CD14-positive monocyte (primary cell): ENCODE results near the gene UNKL. TPM values are rescaled to one million over a fixed set of nuclear protein-coding genes. Genes with fewer than 3 reads are reported as not detected.

Source experiments
- DNase-seq, 3 donors: peaks; one replicate each; pipeline ENCODE4 v3.0.0-alpha.2; 2011 to 2022
- H2AFZ ChIP-seq: 2 replicates; pipeline ENCODE4 v1.6.0; 2012; ENCODE audit warnings: mild to moderate bottlenecking, low read depth, low read length, inconsistent platforms; ENCODE audit not compliant: insufficient read depth, poor library complexity, severe bottlenecking
- H3K27ac ChIP-seq, 2 donors: 1 replicate in 1 of 2; 2 replicates in 1 of 2; pipeline ENCODE4 v1.5.1; 2012 to 2013; ENCODE audit warnings: low read length in 2 of 2, control low read depth in 1 of 2, inconsistent platforms in 1 of 2, low read depth in 1 of 2, mild to moderate bottlenecking in 1 of 2
- H3K27me3 ChIP-seq, 2 donors: one replicate each; pipeline versions ENCODE4 v1.6.0 to v1.6.1; 2011 to 2013; ENCODE audit warnings: low read length in 2 of 2; ENCODE audit not compliant: control insufficient read depth in 2 of 2, insufficient read depth in 2 of 2
- H3K36me3 ChIP-seq, 2 donors: replicated peaks in 1 of 2; 1 replicate in 1 of 2; 2 replicates in 1 of 2; pipeline versions ENCODE4 v1.5.1 to v1.6.1; 2012 to 2013; ENCODE audit warnings: low read length in 2 of 2, control low read depth in 1 of 2, inconsistent platforms in 1 of 2, mild to moderate bottlenecking in 1 of 2; ENCODE audit not compliant: insufficient read depth in 2 of 2, control insufficient read depth in 1 of 2
- H3K4me1 ChIP-seq, 2 donors: 1 replicate in 1 of 2; 2 replicates in 1 of 2; pipeline versions ENCODE4 v1.5.1 to v1.6.1; 2012 to 2013; ENCODE audit warnings: low read length in 2 of 2, control low read depth in 1 of 2, inconsistent platforms in 1 of 2, mild to moderate bottlenecking in 1 of 2, moderate library complexity in 1 of 2; ENCODE audit not compliant: insufficient read depth in 2 of 2, control insufficient read depth in 1 of 2
- H3K4me2 ChIP-seq: replicated peaks from 2 replicates; pipeline ENCODE3; 2012; ENCODE audit warnings: low read length, moderate library complexity, mild to moderate bottlenecking; ENCODE audit not compliant: poor library complexity, severe bottlenecking; ENCODE audit errors: extremely low read depth
- H3K4me3 ChIP-seq, 3 experiments: fragments of 200-600 bp in 1 of 3; sonication (generic) in 1 of 3; replicated peaks in 1 of 3; 1 replicate in 2 of 3; 2 replicates in 1 of 3; pipeline ENCODE4 v1.5.1; 2011 to 2013; ENCODE audit warnings: low read length in 3 of 3, mild to moderate bottlenecking in 3 of 3, control low read depth in 2 of 3, low read depth in 2 of 3, inconsistent platforms in 1 of 3, moderate library complexity in 1 of 3
- H3K79me2 ChIP-seq: 2 replicates; pipeline ENCODE4 v1.6.0; 2012; ENCODE audit warnings: mild to moderate bottlenecking, control low read depth, inconsistent platforms, low read length, moderate library complexity; ENCODE audit not compliant: insufficient read depth
- H3K9ac ChIP-seq: 2 replicates; pipeline ENCODE4 v1.6.0; 2017; ENCODE audit warnings: low read length, mild to moderate bottlenecking; ENCODE audit not compliant: insufficient read depth, poor library complexity, severe bottlenecking
- H3K9me3 ChIP-seq, 2 donors: replicated peaks in 1 of 2; 1 replicate in 1 of 2; 2 replicates in 1 of 2; pipeline versions ENCODE4 v1.5.1 to v1.6.1; 2012 to 2013; ENCODE audit warnings: low read length in 2 of 2, control low read depth in 1 of 2; ENCODE audit not compliant: control insufficient read depth in 1 of 2, insufficient read depth in 1 of 2
- H4K20me1 ChIP-seq: 2 replicates; pipeline ENCODE4 v1.6.0; 2012; ENCODE audit warnings: mild to moderate bottlenecking, low read length, control low read depth, moderate library complexity; ENCODE audit not compliant: insufficient read depth
- H3K27ac Mint-ChIP-seq, 7 donors: one replicate each; pipeline ENCODE4 v1.8.0; 2020; ENCODE audit warnings: mild to moderate bottlenecking in 7 of 7, mixed read lengths in 7 of 7, moderate library complexity in 6 of 7, inconsistent platforms in 2 of 7
- H3K27me3 Mint-ChIP-seq, 3 donors: one replicate each; pipeline ENCODE4 v1.8.0; 2021 to 2022; ENCODE audit warnings: low read depth in 3 of 3, mild to moderate bottlenecking in 3 of 3, mixed read lengths in 3 of 3, moderate library complexity in 3 of 3, inconsistent platforms in 1 of 3
- H3K36me3 Mint-ChIP-seq, 2 donors: one replicate each; pipeline ENCODE4 v1.8.0; 2020; ENCODE audit warnings: mixed read lengths in 2 of 2, inconsistent platforms in 1 of 2, mild to moderate bottlenecking in 1 of 2
- H3K4me1 Mint-ChIP-seq: one replicate; pipeline ENCODE4 v1.8.0; 2020; ENCODE audit warnings: mild to moderate bottlenecking, mixed read lengths
- H3K4me3 Mint-ChIP-seq, 2 donors: one replicate each; pipeline ENCODE4 v1.8.0; 2020; ENCODE audit warnings: mild to moderate bottlenecking in 2 of 2, mixed read lengths in 2 of 2, moderate library complexity in 1 of 2
- H3K9me3 Mint-ChIP-seq, 7 donors: one replicate each; pipeline ENCODE4 v1.8.0; 2020 to 2022; ENCODE audit warnings: mixed read lengths in 7 of 7, mild to moderate bottlenecking in 6 of 7, moderate library complexity in 6 of 7, inconsistent platforms in 2 of 7
- WGBS: methylation state at CpG from one replicate; pipeline ENCODE4 v1.1.5; 2013; ENCODE audit warnings: missing lambda C conversion rate; ENCODE audit not compliant: insufficient coverage; 5-methylcytosine and 5-hydroxymethylcytosine counted together
- intact Hi-C, 2 donors: fragments of 100-400 bp; cut with micrococcal nuclease; formaldehyde crosslinking; loops; one replicate each; pipeline versions ENCODE4 v1.15.0 to v1.15.1; 2023
- polyA plus RNA-seq, 3 donors: library from polyadenylated mRNA; depleted of rRNA in 1 of 3; unstranded in 2 of 3; stranded (reverse) in 1 of 3; fragments of 300-500 nt in 2 of 3; fragments of >200 nt in 1 of 3; fragmentation: Illumina TruSeq in 2 of 3; gene quantifications; 1 replicate in 2 of 3; 2 replicates in 1 of 3; pipeline ENCODE4 v1.2.3, GENCODE V29; 2012 to 2021
- TF ChIP-seq, protein P1 (sequence below): fragments of 200-600 bp; IDR thresholded peaks from one replicate; pipeline ENCODE4 v1.8.0; 2022; ENCODE audit warnings: antibody characterized with exemption, mild to moderate bottlenecking

Gene UNKL
- polyA plus RNA-seq, 3 donors = 1.2 to 19.9 (median 2.2) TPM

DNA sequence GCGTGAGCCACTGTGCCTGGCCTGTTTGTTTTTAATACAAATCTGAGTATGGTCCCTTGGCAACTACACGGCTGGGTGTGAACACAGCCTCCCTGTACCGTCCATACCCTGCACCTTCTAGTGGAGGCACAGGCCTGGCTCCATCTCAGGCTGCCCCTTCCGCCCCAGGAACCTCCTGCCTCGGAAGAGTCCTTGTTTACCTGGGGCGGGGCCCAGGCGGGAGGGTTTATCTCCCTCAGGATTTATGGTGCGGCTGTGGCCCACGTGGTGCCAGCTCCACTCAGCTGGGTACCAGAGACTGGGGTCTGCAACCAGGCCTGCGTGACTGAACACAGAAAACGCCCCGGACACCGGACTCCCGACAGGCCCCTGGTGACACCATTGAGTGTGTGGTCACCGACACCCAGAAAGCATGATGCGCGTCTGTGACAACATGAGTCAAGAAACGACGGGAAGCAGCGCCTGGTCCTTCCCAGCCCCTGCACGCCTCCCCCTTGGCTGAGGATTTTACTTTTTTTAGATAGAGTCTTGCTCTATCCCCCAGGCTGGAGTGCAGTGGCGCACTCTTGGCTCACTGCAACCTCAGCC is 19.0 kb downstream of the UNKL start:
- Mint-ChIP-seq H3K4me3 (no peak overlapping the region), H3K27ac (no peak overlapping the region), H3K4me1 (no peaks in the 10 kb centered on the region), H3K27me3 (peaks cover 0 to 3% (median 0%) of the 10 kb centered on the region in 3 donors), H3K36me3 (peaks cover 58 to 84% of the 10 kb centered on the region in 2 donors), H3K9me3 (no peaks in the 10 kb centered on the region)
- Histone ChIP-seq H3K27me3 (no peaks in the 10 kb centered on the region), H3K79me2 (no peaks in the 10 kb centered on the region), H3K9ac (no peak overlapping the region), H3K9me3 (no peaks in the 10 kb centered on the region), H3K36me3 (peaks cover 78 to 91% of the 10 kb centered on the region in 2 donors), H3K4me3 (no peak overlapping the region), H3K4me1 (no peaks in the 10 kb centered on the region), H2AFZ (no peak overlapping the region), H4K20me1 (peaks cover 34% of the 10 kb centered on the region), H3K4me2 (no peak overlapping the region), H3K27ac (no peak overlapping the region)
- DNase-seq = no peak
- WGBS = 95% methylated on average over 21 of the region's 22 CpGs
- TF ChIP-seq, protein P1, sequence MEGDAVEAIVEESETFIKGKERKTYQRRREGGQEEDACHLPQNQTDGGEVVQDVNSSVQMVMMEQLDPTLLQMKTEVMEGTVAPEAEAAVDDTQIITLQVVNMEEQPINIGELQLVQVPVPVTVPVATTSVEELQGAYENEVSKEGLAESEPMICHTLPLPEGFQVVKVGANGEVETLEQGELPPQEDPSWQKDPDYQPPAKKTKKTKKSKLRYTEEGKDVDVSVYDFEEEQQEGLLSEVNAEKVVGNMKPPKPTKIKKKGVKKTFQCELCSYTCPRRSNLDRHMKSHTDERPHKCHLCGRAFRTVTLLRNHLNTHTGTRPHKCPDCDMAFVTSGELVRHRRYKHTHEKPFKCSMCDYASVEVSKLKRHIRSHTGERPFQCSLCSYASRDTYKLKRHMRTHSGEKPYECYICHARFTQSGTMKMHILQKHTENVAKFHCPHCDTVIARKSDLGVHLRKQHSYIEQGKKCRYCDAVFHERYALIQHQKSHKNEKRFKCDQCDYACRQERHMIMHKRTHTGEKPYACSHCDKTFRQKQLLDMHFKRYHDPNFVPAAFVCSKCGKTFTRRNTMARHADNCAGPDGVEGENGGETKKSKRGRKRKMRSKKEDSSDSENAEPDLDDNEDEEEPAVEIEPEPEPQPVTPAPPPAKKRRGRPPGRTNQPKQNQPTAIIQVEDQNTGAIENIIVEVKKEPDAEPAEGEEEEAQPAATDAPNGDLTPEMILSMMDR = no peak
- intact Hi-C loops = no loop called here

DNA sequence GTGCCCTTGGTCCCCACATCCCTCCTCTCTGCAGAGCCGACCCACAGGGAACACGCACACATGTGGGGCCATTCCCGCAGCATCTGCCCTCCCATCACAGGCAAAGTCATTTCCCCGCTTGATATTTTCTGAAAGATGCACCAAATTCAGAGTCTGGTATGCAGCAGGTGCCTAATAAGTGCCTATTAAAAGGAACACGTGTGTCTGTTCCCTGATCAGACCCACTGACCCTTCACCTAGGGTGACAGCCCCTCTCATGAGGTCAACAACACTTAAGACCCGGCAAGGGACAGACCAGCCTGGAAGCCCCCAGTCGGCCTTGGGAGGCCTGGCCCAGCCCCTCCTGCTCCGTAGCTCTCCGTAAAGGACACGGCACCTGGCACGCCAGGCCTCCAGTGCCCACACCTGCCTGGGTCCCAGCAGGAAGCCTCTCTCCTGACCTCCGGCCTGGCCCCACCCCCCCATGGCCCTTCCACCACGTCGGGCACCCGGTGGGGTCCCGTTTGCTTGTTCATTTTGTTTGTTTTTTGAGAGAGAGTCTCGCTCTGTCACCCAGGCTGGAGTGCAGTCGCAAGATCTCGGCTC is 20.0 kb downstream of the UNKL start:
- no peak overlapping the region for H2AFZ ChIP-seq
- WGBS = 96% methylated on average over 11 of the region's 19 CpGs

More for the DNA sequence above, 20.0 kb downstream of the UNKL start:
- peaks cover 83 to 92% of the 10 kb centered on the region in 2 donors for H3K36me3 ChIP-seq
- no peak for DNase-seq
- no peak overlapping the region for H3K9ac ChIP-seq
- Mint-ChIP-seq H3K27ac (no peak overlapping the region), H3K36me3 (peaks cover 61 to 84% of the 10 kb centered on the region in 2 donors), H3K9me3 (no peaks in the 10 kb centered on the region), H3K4me1 (no peaks in the 10 kb centered on the region), H3K27me3 (peaks cover 0 to 3% (median 0%) of the 10 kb centered on the region in 3 donors), H3K4me3 (no peak overlapping the region)
- TF ChIP-seq, protein P1 = no peak
- intact Hi-C loops = no loop called here
- H3K4me1 ChIP-seq = no peaks in the 10 kb centered on the region
- no peaks in the 10 kb centered on the region for H3K27me3 ChIP-seq
- no peak overlapping the region for H3K4me2 ChIP-seq
- H3K4me3 ChIP-seq = no peak overlapping the region
- no peak overlapping the region for H3K27ac ChIP-seq
- H3K9me3 ChIP-seq = no peaks in the 10 kb centered on the region
- no peaks in the 10 kb centered on the region for H3K79me2 ChIP-seq
- H4K20me1 ChIP-seq = peaks cover 28% of the 10 kb centered on the region
